Measurements from ENCODE around the gene NANS. TPM values are rescaled to one million over a fixed set of nuclear protein-coding genes. Genes with fewer than 3 reads are reported as not detected.

The NANS gene
- total RNA-seq, 1 experiment from 2014 or later = 57.9 TPM

DNA sequence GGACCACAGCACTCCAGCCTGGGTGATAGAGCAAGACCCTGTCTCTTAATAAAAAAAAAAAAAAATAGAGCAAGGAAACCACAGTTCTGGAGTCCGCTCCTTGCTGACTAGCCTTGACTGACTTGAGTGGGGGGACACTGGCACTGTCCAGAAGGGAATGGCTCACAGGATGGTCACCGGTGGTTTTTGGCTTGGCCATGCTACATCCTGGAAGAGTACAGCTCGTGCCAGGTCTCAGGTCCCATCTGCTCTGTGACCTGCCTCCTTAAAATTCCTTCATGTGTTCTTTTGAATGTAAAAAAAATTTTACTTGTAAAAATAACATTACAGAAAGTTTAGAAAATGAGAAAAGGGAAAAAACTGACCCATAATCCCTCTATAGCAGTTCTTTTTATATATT, 5.6 kb downstream of the NANS start:
- ATAC-seq = no peak
- Mint-ChIP-seq H3K4me3 (no peak overlapping the region), H3K36me3 (peaks cover 40% of the 10 kb centered on the region), H3K27ac (no peak overlapping the region), H3K27me3 (ENCODE audit: low read depth) (no peaks in the 10 kb centered on the region), H3K9me3 (no peaks in the 10 kb centered on the region), H3K4me1 (no peaks in the 10 kb centered on the region)
- TF ChIP-seq GABPB1 (CRISPR knock-in tag; IDR thresholded peaks at IDR 0.05) (no peak), HMGA2 (CRISPR knock-in tag; IDR thresholded peaks at IDR 0.05) (no peak), MXD4 (CRISPR knock-in tag; IDR thresholded peaks at IDR 0.05; ENCODE audit: borderline replicate concordance) (no peak), ZNF416 (CRISPR knock-in tag; IDR thresholded peaks at IDR 0.05) (no peak)
- TF ChIP-seq, protein P1, sequence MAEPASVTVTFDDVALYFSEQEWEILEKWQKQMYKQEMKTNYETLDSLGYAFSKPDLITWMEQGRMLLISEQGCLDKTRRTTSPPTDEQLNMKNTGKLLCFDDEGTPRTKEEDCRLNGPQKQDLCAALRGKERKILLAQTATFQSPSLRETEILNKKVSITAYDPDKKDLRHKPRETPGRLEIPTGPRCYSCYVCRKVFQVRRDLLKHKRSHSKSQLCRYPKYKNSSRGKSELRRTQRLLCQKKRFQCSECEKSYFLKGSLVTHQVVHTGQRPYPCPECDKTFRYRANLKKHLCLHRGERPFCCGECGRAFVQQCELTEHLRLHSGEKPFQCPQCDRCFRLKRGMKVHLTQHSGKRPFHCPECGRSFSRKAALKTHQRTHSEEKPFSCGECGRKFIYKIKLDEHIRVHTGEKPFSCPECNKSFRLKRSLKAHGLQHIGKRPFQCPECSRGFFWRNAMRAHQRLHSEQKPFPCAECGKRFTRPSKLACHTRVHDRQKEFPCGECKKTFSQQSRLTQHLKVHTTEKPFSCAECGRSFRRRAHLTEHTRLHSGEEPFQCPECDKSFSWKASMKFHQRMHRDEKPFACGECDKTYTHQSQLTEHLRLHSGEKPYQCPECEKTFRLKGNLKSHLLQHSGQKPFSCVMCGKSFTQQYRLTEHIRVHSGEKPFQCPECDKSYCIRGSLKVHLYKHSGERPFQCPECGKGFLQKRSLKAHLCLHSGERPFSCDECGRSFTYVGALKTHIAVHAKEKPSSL (CRISPR knock-in tag; conservative IDR thresholded peaks at IDR 0.05) = no peak
- POLR2A ChIA-PET = no interaction called here
- no peak for DNase-seq (ENCODE audit: low spot score)
- CTCF ChIA-PET = no interaction called here

DNA sequence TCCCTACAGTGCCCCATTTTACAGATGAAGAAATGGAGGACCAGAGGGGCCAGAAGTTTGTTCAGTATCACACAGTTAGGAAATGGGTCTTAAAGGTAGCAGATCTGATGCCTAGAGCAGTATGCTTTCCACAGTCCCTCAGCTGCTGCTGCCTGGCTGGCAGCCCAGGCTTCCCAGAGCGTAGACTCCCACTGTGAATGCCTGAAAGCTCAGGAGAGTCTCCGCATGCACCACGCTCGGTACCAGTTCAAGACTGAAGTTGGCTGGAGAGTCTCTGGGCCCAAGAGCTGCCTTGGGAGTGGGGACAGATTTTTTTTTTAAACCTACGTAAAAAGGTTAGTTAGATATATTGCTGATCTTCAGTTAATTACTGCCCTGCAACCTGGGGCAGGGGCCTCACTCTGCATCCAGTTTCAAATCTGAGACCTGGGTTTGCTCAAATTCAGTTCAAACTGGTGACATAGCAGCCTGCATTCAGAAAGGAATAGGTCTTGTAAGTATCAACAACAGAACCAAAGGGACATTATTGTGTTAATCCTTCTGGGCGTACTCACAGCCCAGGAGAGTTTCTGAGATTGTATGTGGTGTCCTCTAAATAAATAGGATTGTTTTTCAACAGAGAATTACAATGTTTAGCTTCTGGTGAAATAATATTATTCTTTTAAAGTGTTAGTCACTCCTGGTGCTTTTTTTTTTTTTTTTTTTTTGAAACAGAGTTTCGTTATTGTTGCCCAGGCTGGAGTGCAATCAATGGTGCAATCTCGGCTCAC, 8.3 kb downstream of the NANS start:
- Mint-ChIP-seq H3K4me3 (no peak overlapping the region), H3K9me3 (no peaks in the 10 kb centered on the region), H3K4me1 (no peaks in the 10 kb centered on the region), H3K36me3 (peaks cover 40% of the 10 kb centered on the region), H3K27me3 (ENCODE audit: low read depth) (no peaks in the 10 kb centered on the region), H3K27ac (0 out of 2 replicates have a peak overlapping the region, but pooled peaks have one; percentile 23)
- TF ChIP-seq, protein P2, sequence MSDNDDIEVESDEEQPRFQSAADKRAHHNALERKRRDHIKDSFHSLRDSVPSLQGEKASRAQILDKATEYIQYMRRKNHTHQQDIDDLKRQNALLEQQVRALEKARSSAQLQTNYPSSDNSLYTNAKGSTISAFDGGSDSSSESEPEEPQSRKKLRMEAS (CRISPR knock-in tag; IDR thresholded peaks at IDR 0.05) = no peak
- TF ChIP-seq, protein P3, sequence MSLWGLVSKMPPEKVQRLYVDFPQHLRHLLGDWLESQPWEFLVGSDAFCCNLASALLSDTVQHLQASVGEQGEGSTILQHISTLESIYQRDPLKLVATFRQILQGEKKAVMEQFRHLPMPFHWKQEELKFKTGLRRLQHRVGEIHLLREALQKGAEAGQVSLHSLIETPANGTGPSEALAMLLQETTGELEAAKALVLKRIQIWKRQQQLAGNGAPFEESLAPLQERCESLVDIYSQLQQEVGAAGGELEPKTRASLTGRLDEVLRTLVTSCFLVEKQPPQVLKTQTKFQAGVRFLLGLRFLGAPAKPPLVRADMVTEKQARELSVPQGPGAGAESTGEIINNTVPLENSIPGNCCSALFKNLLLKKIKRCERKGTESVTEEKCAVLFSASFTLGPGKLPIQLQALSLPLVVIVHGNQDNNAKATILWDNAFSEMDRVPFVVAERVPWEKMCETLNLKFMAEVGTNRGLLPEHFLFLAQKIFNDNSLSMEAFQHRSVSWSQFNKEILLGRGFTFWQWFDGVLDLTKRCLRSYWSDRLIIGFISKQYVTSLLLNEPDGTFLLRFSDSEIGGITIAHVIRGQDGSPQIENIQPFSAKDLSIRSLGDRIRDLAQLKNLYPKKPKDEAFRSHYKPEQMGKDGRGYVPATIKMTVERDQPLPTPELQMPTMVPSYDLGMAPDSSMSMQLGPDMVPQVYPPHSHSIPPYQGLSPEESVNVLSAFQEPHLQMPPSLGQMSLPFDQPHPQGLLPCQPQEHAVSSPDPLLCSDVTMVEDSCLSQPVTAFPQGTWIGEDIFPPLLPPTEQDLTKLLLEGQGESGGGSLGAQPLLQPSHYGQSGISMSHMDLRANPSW (CRISPR knock-in tag; conservative IDR thresholded peaks at IDR 0.05; ENCODE audit: low read depth) = no peak
- TF ChIP-seq NFE2L1 (CRISPR knock-in tag; IDR thresholded peaks at IDR 0.05) = no peak
- TF ChIP-seq SP1 (CRISPR knock-in tag; conservative IDR thresholded peaks at IDR 0.05) = no peak
- TF ChIP-seq TEAD4 (CRISPR knock-in tag; IDR thresholded peaks at IDR 0.05) = no peak
- TF ChIP-seq GABPB1 (CRISPR knock-in tag; IDR thresholded peaks at IDR 0.05) = no peak
- no peak for TF ChIP-seq NR1H2 (CRISPR knock-in tag; IDR thresholded peaks at IDR 0.05)
- TF ChIP-seq ATF1 (CRISPR knock-in tag; IDR thresholded peaks at IDR 0.05) = no peak
- TF ChIP-seq HMGA2 (CRISPR knock-in tag; IDR thresholded peaks at IDR 0.05) = no peak
- no peak for TF ChIP-seq TP53 (CRISPR knock-in tag; IDR thresholded peaks at IDR 0.05)
- TF ChIP-seq CREM (CRISPR knock-in tag; IDR thresholded peaks at IDR 0.05) = no peak
- TF ChIP-seq, protein P4, sequence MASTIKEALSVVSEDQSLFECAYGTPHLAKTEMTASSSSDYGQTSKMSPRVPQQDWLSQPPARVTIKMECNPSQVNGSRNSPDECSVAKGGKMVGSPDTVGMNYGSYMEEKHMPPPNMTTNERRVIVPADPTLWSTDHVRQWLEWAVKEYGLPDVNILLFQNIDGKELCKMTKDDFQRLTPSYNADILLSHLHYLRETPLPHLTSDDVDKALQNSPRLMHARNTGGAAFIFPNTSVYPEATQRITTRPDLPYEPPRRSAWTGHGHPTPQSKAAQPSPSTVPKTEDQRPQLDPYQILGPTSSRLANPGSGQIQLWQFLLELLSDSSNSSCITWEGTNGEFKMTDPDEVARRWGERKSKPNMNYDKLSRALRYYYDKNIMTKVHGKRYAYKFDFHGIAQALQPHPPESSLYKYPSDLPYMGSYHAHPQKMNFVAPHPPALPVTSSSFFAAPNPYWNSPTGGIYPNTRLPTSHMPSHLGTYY (CRISPR knock-in tag; IDR thresholded peaks at IDR 0.05) = no peak
- TF ChIP-seq, protein P5, sequence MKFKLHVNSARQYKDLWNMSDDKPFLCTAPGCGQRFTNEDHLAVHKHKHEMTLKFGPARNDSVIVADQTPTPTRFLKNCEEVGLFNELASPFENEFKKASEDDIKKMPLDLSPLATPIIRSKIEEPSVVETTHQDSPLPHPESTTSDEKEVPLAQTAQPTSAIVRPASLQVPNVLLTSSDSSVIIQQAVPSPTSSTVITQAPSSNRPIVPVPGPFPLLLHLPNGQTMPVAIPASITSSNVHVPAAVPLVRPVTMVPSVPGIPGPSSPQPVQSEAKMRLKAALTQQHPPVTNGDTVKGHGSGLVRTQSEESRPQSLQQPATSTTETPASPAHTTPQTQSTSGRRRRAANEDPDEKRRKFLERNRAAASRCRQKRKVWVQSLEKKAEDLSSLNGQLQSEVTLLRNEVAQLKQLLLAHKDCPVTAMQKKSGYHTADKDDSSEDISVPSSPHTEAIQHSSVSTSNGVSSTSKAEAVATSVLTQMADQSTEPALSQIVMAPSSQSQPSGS (CRISPR knock-in tag; IDR thresholded peaks at IDR 0.05; ENCODE audit: borderline replicate concordance, low read depth) = no peak
- TF ChIP-seq ZNF263 (CRISPR knock-in tag; IDR thresholded peaks at IDR 0.05; ENCODE audit: low read depth) = no peak
- no peak for TF ChIP-seq RORB (CRISPR knock-in tag; IDR thresholded peaks at IDR 0.05)
- TF ChIP-seq, protein P1 (CRISPR knock-in tag; conservative IDR thresholded peaks at IDR 0.05) = no peak
- no peak for TF ChIP-seq IRF2 (CRISPR knock-in tag; IDR thresholded peaks at IDR 0.05; ENCODE audit: borderline replicate concordance, low read depth)
- POLR2A ChIA-PET = no interaction called here
- ATAC-seq = no peak
- no peak for DNase-seq (ENCODE audit: low spot score)
- CTCF ChIA-PET = interaction anchor here (0.6 kb wide), 1 partner anchor 179 kb away, joined by 3 read pairs; no protein-coding TSS in a partner anchor
